ENCODE data around the gene B4GAT1.

B4GAT1 gene

DNA sequence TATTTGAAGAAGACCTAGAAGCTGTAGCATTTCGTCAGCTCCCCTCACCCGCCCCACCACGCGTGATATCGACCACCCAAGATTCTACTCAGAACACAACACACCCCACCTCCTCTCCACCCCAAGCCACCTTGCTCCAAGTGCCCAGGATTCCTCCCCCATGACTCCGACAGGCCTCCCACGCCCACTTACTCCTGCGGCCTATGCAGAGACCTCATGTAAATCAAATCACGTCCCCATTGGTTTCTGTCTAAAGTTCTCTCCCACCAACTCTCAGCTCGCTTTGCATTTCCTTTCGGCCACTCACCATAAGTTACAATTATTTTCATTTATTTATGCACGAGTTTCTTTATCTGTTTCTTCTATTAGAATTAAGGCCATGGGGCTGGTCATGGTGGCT, 44.8 kb downstream of the B4GAT1 start:
- DNase-seq (ENCODE audit: low read depth): no peak

DNA sequence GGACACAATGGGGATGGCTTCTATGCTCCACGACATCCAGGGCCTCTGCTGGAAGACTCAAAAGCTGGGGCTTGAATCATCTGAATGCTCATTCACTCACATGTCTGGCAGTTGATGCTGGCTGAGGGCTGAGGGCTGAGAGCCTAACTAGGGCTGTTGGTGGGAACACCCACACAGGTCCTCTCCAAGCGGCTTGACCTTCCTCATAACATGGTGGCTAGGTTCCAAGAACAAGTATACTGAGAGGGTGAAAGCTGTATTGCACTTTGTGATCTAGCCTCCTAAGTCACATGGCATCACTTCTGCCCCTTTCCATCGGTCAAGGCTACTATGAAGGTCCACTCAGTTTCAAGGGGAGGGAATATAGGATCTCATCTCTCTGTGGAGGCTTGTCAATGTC, 48.2 kb downstream of the B4GAT1 start:
- no peak for DNase-seq (ENCODE audit: low read depth)

DNA sequence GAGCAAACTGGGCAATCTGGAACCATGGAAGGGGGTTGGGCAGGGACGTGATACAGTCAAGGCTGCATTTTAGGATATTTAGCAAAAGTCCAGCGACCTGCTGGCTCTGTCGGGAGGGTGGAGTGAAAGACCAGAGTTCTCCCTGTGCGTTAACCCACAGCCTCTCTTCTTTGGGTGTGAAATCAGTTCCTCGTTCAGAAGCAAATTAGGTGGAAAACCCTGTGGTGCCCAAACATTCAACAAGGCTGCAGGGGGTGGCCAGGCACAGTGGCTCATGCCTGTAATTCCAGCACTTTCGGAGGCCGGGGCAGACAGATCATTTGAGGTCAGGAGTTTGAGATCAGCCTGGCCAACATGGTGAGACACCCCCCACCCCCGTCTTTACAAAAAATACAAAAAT, 49.8 kb downstream of the B4GAT1 start:
- DNase-seq (ENCODE audit: low read depth): no peak
